ENCODE data around the gene COQ3.
A peak's percentile ranks its signal among the peaks of the same experiment; 100 is the strongest.

DNA sequence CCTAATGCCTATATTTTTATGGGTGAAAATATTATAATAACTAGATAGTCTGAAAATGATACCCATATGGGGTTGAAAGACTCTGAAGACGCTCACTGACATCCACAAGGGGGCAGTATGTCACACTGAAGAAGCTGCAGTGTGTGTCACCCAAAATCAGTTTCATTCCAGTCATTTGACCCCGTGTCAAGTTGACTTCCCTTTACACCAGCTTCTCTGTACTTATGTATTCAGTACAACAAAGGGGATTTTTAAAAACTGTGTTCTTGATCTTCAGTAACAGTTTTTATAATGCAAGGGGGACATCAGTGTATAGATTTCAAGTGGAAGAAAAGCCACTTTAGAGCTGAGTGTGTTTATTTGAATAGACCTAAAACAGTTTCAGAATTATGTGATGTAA is 63.8 kb downstream of the COQ3 start:
- TF ChIP-seq, protein P1, sequence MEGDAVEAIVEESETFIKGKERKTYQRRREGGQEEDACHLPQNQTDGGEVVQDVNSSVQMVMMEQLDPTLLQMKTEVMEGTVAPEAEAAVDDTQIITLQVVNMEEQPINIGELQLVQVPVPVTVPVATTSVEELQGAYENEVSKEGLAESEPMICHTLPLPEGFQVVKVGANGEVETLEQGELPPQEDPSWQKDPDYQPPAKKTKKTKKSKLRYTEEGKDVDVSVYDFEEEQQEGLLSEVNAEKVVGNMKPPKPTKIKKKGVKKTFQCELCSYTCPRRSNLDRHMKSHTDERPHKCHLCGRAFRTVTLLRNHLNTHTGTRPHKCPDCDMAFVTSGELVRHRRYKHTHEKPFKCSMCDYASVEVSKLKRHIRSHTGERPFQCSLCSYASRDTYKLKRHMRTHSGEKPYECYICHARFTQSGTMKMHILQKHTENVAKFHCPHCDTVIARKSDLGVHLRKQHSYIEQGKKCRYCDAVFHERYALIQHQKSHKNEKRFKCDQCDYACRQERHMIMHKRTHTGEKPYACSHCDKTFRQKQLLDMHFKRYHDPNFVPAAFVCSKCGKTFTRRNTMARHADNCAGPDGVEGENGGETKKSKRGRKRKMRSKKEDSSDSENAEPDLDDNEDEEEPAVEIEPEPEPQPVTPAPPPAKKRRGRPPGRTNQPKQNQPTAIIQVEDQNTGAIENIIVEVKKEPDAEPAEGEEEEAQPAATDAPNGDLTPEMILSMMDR (IDR thresholded peaks at IDR 0.05; ENCODE audit: insufficient read depth, low read depth, low read length), result peak; percentile 88
- no peak for TF ChIP-seq EZH2 (IDR thresholded peaks at IDR 0.05; ENCODE audit: insufficient read depth, low read length)

Measured in astrocyte (in vitro differentiated cells and primary cell).